K562 (cell line): ENCODE data around the gene RNF144A. TPM values are rescaled to one million over a fixed set of nuclear protein-coding genes. Genes with fewer than 3 reads are reported as not detected.

Source experiments
- ATAC-seq: fragments of 200-7000 bp; cut with Tn5 transposase; 3 replicates; pipeline ENCODE4 v1.9.1; 2020; ENCODE audit warnings: moderate library complexity
- BruUV-seq: library from RNA; stranded (reverse); fragments of 400-500 nt; replicated peaks from 2 replicates; lab custom pipeline; 2021; lab: Mats Ljungman, UMichigan
- CTCF ChIA-PET: fragments of 300-600 bp; formaldehyde crosslinking; extraction: SDS; loops from one replicate; lab custom pipeline; 2021; ENCODE audit warnings: low intra/inter-chr PET ratio; lab: Yijun Ruan, JAX
- POLR2A ChIA-PET: fragments of 300-600, 350-650 bp; sonication (Branson Sonifier 250); formaldehyde crosslinking; extraction: SDS; loops from one replicate; lab custom pipeline; 2021; ENCODE audit warnings: antibody characterized with exemption, inconsistent platforms; lab: Yijun Ruan, JAX
- DNase-seq, 4 experiments: peaks; one replicate each; pipeline versions ENCODE4 v3.0.0 to v3.0.0-alpha.2; 2011 to 2018; ENCODE audit warnings: low spot score in 3 of 4, mixed read lengths in 3 of 4; ENCODE audit errors: extremely low read depth in 1 of 4
- FAIRE-seq: peaks from 2 replicates; lab custom pipeline; 2011; peaks lifted over from hg19 to GRCh38; lab: Jason Lieb, UNC
- H2AFZ ChIP-seq: 2 replicates; pipeline ENCODE4 v1.6.0; 2011; ENCODE audit warnings: low read depth, low read length, control low read depth, inconsistent platforms
- H3K27ac ChIP-seq: fragments of 200-600 bp; 3 replicates; pipeline ENCODE4 v1.8.0; 2011; ENCODE audit warnings: low read depth, mild to moderate bottlenecking, control low read depth, inconsistent platforms, low read length, moderate library complexity, mixed read lengths; ENCODE audit errors: extremely low read depth
- H3K27me3 ChIP-seq, 2 experiments: fragments of 300-600 bp in 1 of 2; 2 replicates in 1 of 2; 3 replicates in 1 of 2; pipeline versions ENCODE4 v1.6.0 to v1.8.0; 2011; ENCODE audit warnings: inconsistent platforms in 2 of 2, low read length in 2 of 2, mild to moderate bottlenecking in 1 of 2, mixed read lengths in 1 of 2, moderate library complexity in 1 of 2; ENCODE audit not compliant: control insufficient read depth in 2 of 2, insufficient read depth in 2 of 2
- H3K36me3 ChIP-seq: fragments of 300-600 bp; 3 replicates; pipeline ENCODE4 v1.8.0; 2011; ENCODE audit warnings: mild to moderate bottlenecking, low read length, inconsistent platforms; ENCODE audit not compliant: control insufficient read depth, insufficient read depth
- H3K4me1 ChIP-seq, 2 experiments: fragments of 200-600 bp in 1 of 2; replicated peaks in 1 of 2; 2 replicates in 1 of 2; 3 replicates in 1 of 2; pipeline versions ENCODE4 v1.5.1 to v1.8.0; 2011; ENCODE audit warnings: inconsistent platforms in 2 of 2, low read length in 2 of 2, mild to moderate bottlenecking in 1 of 2, mixed read lengths in 1 of 2, moderate library complexity in 1 of 2; ENCODE audit not compliant: control insufficient read depth in 2 of 2, insufficient read depth in 2 of 2
- H3K4me2 ChIP-seq: 2 replicates; pipeline ENCODE4 v1.6.1; 2011; ENCODE audit warnings: low read length, control low read depth, inconsistent platforms, mixed read lengths; ENCODE audit not compliant: insufficient read depth
- H3K4me3 ChIP-seq: fragments of 200-600 bp; sonication (generic), shearing (Covaris generic); 2 replicates; pipeline ENCODE4 v1.5.1; 2016; ENCODE audit warnings: control low read depth, inconsistent platforms
- H3K79me2 ChIP-seq: fragments of 200-600 bp; 3 replicates; pipeline ENCODE4 v1.8.0; 2011; ENCODE audit warnings: low read length, inconsistent platforms; ENCODE audit not compliant: control insufficient read depth, insufficient read depth
- H3K9ac ChIP-seq, 2 experiments: 2 replicates each; pipeline versions ENCODE4 v1.6.0 to v1.6.1; 2011; ENCODE audit warnings: low read depth in 2 of 2, low read length in 2 of 2, control low read depth in 1 of 2, inconsistent platforms in 1 of 2, mild to moderate bottlenecking in 1 of 2, mixed read lengths in 1 of 2; ENCODE audit not compliant: insufficient read depth in 1 of 2
- H3K9me1 ChIP-seq: one replicate; pipeline ENCODE4 v1.6.0; 2011; ENCODE audit warnings: inconsistent platforms, mild to moderate bottlenecking, low read length, moderate library complexity; ENCODE audit not compliant: control insufficient read depth, insufficient read depth
- H3K9me3 ChIP-seq: replicated peaks from 2 replicates; pipeline ENCODE4 v1.5.1; 2011; ENCODE audit warnings: low read depth, low read length, inconsistent platforms; ENCODE audit not compliant: control insufficient read depth, insufficient read depth
- H4K20me1 ChIP-seq: replicated peaks from 2 replicates; pipeline ENCODE4 v1.6.1; 2011; ENCODE audit warnings: low read length, inconsistent platforms, mixed read lengths; ENCODE audit not compliant: control insufficient read depth, insufficient read depth
- BRF1 ChIP-seq: IDR thresholded peaks from 3 replicates; pipeline ENCODE4 v1.6.1; 2011; ENCODE audit warnings: borderline replicate concordance, mild to moderate bottlenecking; ENCODE audit not compliant: insufficient read length; ENCODE audit errors: extremely low read depth
- EWSR1 ChIP-seq: fragments of 450-650 bp; IDR thresholded peaks from 2 replicates; pipeline ENCODE4 v1.6.1; 2018; ENCODE audit warnings: borderline replicate concordance, mild to moderate bottlenecking, low read depth, moderate library complexity; ENCODE audit not compliant: partially characterized antibody
- KHSRP ChIP-seq: fragments of 450-650 bp; IDR thresholded peaks from 2 replicates; pipeline ENCODE4 v1.6.1; 2017
- RCOR1 ChIP-seq, 2 experiments: IDR thresholded peaks; 2 replicates each; pipeline ENCODE4 v1.6.1; 2012; ENCODE audit warnings: low read depth in 2 of 2, low read length in 2 of 2, borderline replicate concordance in 1 of 2, improper control_type of control experiment in 1 of 2
- SMAD4 ChIP-seq: fragments of 250-450 bp; sonication (Bioruptor Pico); conservative IDR thresholded peaks from 2 replicates; pipeline ENCODE4 v1.8.0; 2021; ENCODE audit warnings: inconsistent platforms, mild to moderate bottlenecking, moderate library complexity
- SRSF9 ChIP-seq: fragments of 200-400 bp; formaldehyde crosslinking; IDR thresholded peaks from 2 replicates; pipeline ENCODE4 v1.6.1; 2017; ENCODE audit warnings: low read depth, low read length, borderline replicate concordance
- WHSC1 ChIP-seq: IDR thresholded peaks from one replicate; pipeline ENCODE4 v1.6.1; 2012; ENCODE audit warnings: low read length, control low read depth, inconsistent platforms
- ZNF184 ChIP-seq: sonication (generic); formaldehyde crosslinking; IDR thresholded peaks from 2 replicates; pipeline ENCODE4 v1.5.0; 2020; ENCODE audit warnings: missing genetic modification reagents
- WGBS: fragments of 100-300 bp; shearing (Covaris generic); methylation state at CpG from one replicate; pipeline ENCODE4 v1.1.6; 2016; ENCODE audit warnings: low coverage, mixed read lengths; ENCODE audit not compliant: insufficient coverage; ENCODE audit errors: missing lambda C conversion rate; 5-methylcytosine and 5-hydroxymethylcytosine counted together
- in situ Hi-C: fragments of 300-500 bp; cut with MboI; formaldehyde crosslinking; loops from 4 replicates; pipeline ENCODE4 v1.15.0; 2018; ENCODE audit warnings: inconsistent platforms, mixed read lengths
- intact Hi-C: fragments of 100-400 bp; cut with micrococcal nuclease; formaldehyde crosslinking; loops from 2 replicates; pipeline ENCODE4 v1.14.2; 2022
- polyA plus RNA-seq, 8 experiments: library from polyadenylated mRNA; depleted of rRNA in 4 of 8; stranded (reverse) in 5 of 8; unstranded in 3 of 8; fragments of >200 nt; fragmentation: Nextera tagmentation in 2 of 8; fragmentation: Illumina TruSeq in 1 of 8; extraction: Ambion mirVana in 2 of 8; extraction: Trizol in 1 of 8; gene quantifications; 2 replicates each; pipeline versions ENCODE4 v1.2.1 to v1.2.3, GENCODE V29; 2011 to 2014; ENCODE audit warnings: inconsistent platforms in 1 of 8, missing spikeins in 1 of 8
- total RNA-seq, 7 experiments: library from RNA; depleted of rRNA in 6 of 7; stranded (reverse); fragments of >200 nt in 6 of 7; fragmentation: Illumina TruSeq in 2 of 7; extraction: Trizol in 2 of 7; gene quantifications; 2 replicates each; pipeline versions ENCODE4 v1.2.1 to v1.2.3, GENCODE V29; 2011 to 2021; ENCODE audit warnings: low replicate concordance in 1 of 7
- TF ChIP-seq, protein P1 (sequence below): sonication (generic); formaldehyde crosslinking; IDR thresholded peaks from 2 replicates; pipeline ENCODE4 v1.8.1; 2023; ENCODE audit warnings: missing genetic modification reagents, mild to moderate bottlenecking, borderline replicate concordance
- TF ChIP-seq, protein P2 (sequence below): fragments of 250-450 bp; sonication (Bioruptor Pico); IDR thresholded peaks from 2 replicates; pipeline ENCODE4 v1.6.1; 2021; ENCODE audit warnings: mild to moderate bottlenecking

The RNF144A gene
- total and polyA plus RNA-seq, 9 of the 15 experiments (the other 6 are each of a cell fraction or from before 2014, with no cell fraction given): 0.96 to 11.3 (median 6.2) TPM

DNA sequence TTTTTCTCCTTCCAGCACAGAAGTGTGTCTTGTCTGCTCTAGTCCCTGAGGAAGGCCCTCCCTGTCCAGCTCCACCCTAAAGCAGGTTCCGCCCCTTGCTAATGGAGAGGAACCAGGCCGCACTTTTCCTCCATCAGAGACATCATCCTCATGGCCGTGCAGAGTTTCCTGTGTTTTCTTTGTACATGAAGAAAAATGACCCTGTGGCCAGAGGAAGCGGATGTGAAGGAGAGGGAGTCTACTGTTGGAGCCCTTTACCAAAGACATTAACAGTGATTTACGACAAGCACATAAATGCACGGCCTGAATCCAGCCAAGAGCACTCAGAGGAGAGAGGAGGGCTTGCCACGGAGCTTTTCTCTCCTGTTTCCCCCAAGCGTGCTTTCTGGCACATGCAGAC is 109.5 kb downstream of the RNF144A start:
- no peaks in the 10 kb centered on the region for H4K20me1 ChIP-seq
- ChIA-PET CTCF (no interaction called here), POLR2A (no interaction called here)
- FAIRE-seq (no peak), DNase-seq (no peak), ATAC-seq (no peak)
- H3K27me3 ChIP-seq: no peaks in the 10 kb centered on the region
- no peaks in the 10 kb centered on the region for H3K9me1 ChIP-seq
- BruUV-seq: no TSS peak
- peaks cover 4% of the 10 kb centered on the region; the same call in 2 of the 3 replicates for H3K36me3 ChIP-seq
- peaks cover 3 to 9% of the 10 kb centered on the region in 2 experiments; a peak in 3 of 5 replicates for H3K4me1 ChIP-seq
- H3K9me3 ChIP-seq: no peaks in the 10 kb centered on the region
- H2AFZ ChIP-seq: no peak overlapping the region
- H3K27ac ChIP-seq: no peak overlapping the region
- 58% methylated on average over 8 of the region's 8 CpGs for WGBS
- in situ Hi-C loops: no loop called here
- H3K4me2 ChIP-seq: no peak overlapping the region
- no peak overlapping the region for H3K9ac ChIP-seq
- no peaks in the 10 kb centered on the region for H3K79me2 ChIP-seq
- TF ChIP-seq EWSR1 (no peak), KHSRP (no peak), ZNF184 (CRISPR knock-in tag) (no peak), BRF1 (no peak), SRSF9 (no peak), RCOR1 (IDR thresholded peaks at IDR 0.05; ENCODE audit: borderline replicate concordance in 1 of 2, low read depth in 2 of 2, low read length in 2 of 2) (no peak), SMAD4 (CRISPR knock-in tag) (no peak), WHSC1 (no peak)
- TF ChIP-seq, protein P1, sequence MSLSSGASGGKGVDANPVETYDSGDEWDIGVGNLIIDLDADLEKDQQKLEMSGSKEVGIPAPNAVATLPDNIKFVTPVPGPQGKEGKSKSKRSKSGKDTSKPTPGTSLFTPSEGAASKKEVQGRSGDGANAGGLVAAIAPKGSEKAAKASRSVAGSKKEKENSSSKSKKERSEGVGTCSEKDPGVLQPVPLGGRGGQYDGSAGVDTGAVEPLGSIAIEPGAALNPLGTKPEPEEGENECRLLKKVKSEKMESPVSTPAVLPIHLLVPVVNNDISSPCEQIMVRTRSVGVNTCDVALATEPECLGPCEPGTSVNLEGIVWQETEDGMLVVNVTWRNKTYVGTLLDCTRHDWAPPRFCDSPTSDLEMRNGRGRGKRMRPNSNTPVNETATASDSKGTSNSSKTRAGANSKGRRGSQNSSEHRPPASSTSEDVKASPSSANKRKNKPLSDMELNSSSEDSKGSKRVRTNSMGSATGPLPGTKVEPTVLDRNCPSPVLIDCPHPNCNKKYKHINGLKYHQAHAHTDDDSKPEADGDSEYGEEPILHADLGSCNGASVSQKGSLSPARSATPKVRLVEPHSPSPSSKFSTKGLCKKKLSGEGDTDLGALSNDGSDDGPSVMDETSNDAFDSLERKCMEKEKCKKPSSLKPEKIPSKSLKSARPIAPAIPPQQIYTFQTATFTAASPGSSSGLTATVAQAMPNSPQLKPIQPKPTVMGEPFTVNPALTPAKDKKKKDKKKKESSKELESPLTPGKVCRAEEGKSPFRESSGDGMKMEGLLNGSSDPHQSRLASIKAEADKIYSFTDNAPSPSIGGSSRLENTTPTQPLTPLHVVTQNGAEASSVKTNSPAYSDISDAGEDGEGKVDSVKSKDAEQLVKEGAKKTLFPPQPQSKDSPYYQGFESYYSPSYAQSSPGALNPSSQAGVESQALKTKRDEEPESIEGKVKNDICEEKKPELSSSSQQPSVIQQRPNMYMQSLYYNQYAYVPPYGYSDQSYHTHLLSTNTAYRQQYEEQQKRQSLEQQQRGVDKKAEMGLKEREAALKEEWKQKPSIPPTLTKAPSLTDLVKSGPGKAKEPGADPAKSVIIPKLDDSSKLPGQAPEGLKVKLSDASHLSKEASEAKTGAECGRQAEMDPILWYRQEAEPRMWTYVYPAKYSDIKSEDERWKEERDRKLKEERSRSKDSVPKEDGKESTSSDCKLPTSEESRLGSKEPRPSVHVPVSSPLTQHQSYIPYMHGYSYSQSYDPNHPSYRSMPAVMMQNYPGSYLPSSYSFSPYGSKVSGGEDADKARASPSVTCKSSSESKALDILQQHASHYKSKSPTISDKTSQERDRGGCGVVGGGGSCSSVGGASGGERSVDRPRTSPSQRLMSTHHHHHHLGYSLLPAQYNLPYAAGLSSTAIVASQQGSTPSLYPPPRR (CRISPR knock-in tag): no peak
- TF ChIP-seq, protein P2, sequence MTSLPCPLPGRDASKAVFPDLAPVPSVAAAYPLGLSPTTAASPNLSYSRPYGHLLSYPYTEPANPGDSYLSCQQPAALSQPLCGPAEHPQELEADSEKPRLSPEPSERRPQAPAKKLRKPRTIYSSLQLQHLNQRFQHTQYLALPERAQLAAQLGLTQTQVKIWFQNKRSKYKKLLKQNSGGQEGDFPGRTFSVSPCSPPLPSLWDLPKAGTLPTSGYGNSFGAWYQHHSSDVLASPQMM (CRISPR knock-in tag): no peak
- intact Hi-C loops: no loop called here
- no peak overlapping the region for H3K4me3 ChIP-seq
